Testis (tissue), 5 donors: Measurements from ENCODE around the gene STYK1. TPM values are rescaled to one million over a fixed set of nuclear protein-coding genes. Genes with fewer than 3 reads are reported as not detected.
A peak's percentile ranks its signal among the peaks of the same experiment; 100 is the strongest.

Experiments
- DNase-seq: peaks from one replicate; pipeline ENCODE4 v3.0.0-alpha.2; 2019
- H3K27ac ChIP-seq, 2 donors: fragments of 200-600 bp; sonication (generic); one replicate each; pipeline ENCODE4 v1.5.1; 2019
- H3K27me3 ChIP-seq: fragments of 200-600 bp; sonication (generic); one replicate; pipeline ENCODE4 v1.5.1; 2019
- H3K36me3 ChIP-seq: fragments of 200-600 bp; sonication (generic); one replicate; pipeline ENCODE4 v1.5.1; 2017; ENCODE audit warnings: low read depth; ENCODE audit errors: missing control alignments
- H3K4me1 ChIP-seq: fragments of 200-600 bp; sonication (generic); one replicate; pipeline ENCODE4 v1.5.1; 2019
- H3K4me3 ChIP-seq, 2 donors: fragments of 200-600 bp; sonication (generic); one replicate each; pipeline ENCODE4 v1.5.1; 2017 to 2019
- H3K9me3 ChIP-seq: fragments of 200-600 bp; sonication (generic); one replicate; pipeline ENCODE4 v1.5.1; 2017
- CTCF ChIP-seq, 3 experiments: fragments of 450-650 bp in 2 of 3; fragments of 200-600 bp in 1 of 3; sonication (generic) in 1 of 3; IDR thresholded peaks; one replicate each; pipeline ENCODE4 v1.5.1; 2016 to 2019; ENCODE audit warnings: antibody characterized with exemption in 3 of 3, mild to moderate bottlenecking in 2 of 3, moderate library complexity in 1 of 3
- POLR2A ChIP-seq: fragments of 450-650 bp; IDR thresholded peaks from one replicate; pipeline ENCODE4 v1.6.1; 2017; ENCODE audit warnings: antibody characterized with exemption, mild to moderate bottlenecking, moderate library complexity
- WGBS, 2 donors: methylation state at CpG; one replicate each; pipeline ENCODE4 v1.1.5; 2018; 5-methylcytosine and 5-hydroxymethylcytosine counted together
- intact Hi-C: fragments of 100-400 bp; cut with DNase I; formaldehyde crosslinking; loops from one replicate; pipeline ENCODE4 v1.15.1; 2023; ENCODE audit warnings: low total_unique reads
- long read RNA-seq, 2 donors: transcript quantifications; one replicate each; lab custom pipeline, GENCODE V29; 2026
- polyA plus RNA-seq: library from polyadenylated mRNA; stranded (reverse); fragments of 350-450 nt; fragmentation: Illumina TruSeq; extraction: RNeasy Lipid Tissue Mini Kit (QIAGEN cat#74804); gene quantifications from one replicate; pipeline ENCODE4 v1.2.3, GENCODE V29; 2014; ENCODE audit warnings: low read depth, low replicate concordance; ENCODE audit not compliant: insufficient read depth
- total RNA-seq, 2 donors: library from RNA; depleted of rRNA; stranded (reverse); fragments of >200 nt; gene quantifications; one replicate each; pipeline ENCODE4 v1.2.3, GENCODE V29; 2016

Gene STYK1, protein sequence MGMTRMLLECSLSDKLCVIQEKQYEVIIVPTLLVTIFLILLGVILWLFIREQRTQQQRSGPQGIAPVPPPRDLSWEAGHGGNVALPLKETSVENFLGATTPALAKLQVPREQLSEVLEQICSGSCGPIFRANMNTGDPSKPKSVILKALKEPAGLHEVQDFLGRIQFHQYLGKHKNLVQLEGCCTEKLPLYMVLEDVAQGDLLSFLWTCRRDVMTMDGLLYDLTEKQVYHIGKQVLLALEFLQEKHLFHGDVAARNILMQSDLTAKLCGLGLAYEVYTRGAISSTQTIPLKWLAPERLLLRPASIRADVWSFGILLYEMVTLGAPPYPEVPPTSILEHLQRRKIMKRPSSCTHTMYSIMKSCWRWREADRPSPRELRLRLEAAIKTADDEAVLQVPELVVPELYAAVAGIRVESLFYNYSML
- under 1 TPM; 0.24 to 0.50 TPM for total RNA-seq
- polyA plus RNA-seq: 0.26 TPM
- long read RNA-seq, donor 1: 0 reads
- long read RNA-seq, donor 2: 0 reads

DNA sequence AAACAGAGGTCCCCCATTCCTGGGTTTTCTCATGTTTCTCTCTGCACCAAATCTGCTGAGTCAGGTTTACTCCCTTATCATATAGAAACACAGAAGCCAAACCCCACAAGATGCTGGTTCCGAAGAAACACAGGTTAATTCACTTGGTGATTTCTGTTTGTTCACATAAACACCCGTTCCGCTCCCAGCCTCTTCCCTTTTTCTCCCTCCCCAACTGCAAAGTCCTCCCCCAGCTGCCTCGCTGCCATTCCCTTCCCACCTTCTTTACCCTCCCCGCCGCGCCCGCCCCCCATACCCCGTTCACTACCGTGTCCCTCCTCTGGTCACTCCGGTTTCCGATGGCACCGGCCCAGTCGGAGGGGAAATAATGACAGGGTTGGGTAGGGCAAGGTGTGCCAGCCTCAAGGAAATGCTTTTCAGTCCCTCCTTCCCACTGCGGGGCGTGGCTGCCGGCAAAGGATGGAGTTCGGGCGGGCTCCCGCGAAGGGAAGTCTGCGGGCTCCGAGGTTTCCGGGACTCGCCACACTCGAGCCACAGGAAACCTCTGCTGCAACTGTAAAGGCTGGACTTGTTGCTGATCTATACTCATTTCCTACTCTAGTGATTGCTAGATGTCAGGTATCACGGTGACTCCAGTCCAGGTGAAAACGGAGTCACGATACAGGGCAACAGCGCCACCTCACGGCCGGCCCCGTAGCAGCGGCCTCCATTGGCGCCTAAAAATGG, at the start of gene STYK1:
Gene STYK1 (minus strand): TSS at position 394 of the 726 bp plus-strand sequence. CDS start 39,434 bp downstream, outside the sequence.
- no peaks in the 10 kb centered on the region for H3K36me3 ChIP-seq
- H3K4me3 ChIP-seq: peak within 1 kb of the TSS; percentile 49 to 51
- H3K27me3 ChIP-seq: no peaks in the 10 kb centered on the region
- H3K27ac ChIP-seq: no peak within 1 kb of the TSS
- TF ChIP-seq POLR2A (no peak), CTCF (IDR thresholded peaks at IDR 0.05) (peak; percentile 62 to 83 (median 77))
- intact Hi-C loops: no loop called here
- H3K9me3 ChIP-seq: no peaks in the 10 kb centered on the region
- DNase-seq: peak; percentile 78
- no peaks in the 10 kb centered on the region for H3K4me1 ChIP-seq
- 1 to 2% methylated on average over 22 to 35 of the region's 35 CpGs for WGBS, 2 donors

GRCh38 chr12:10722905-10723746, 49.3 kb upstream of the STYK1 start, which contains the start of gene YBX3:
TSS of gene YBX3 (minus strand) at chr12:10723323. CDS start at chr12:10723111, 212 bp downstream.
- Histone ChIP-seq H3K4me1 (peaks cover 24% of the 10 kb centered on the region), H3K27ac (peak within 1 kb of the TSS; percentile 94 to 98), H3K36me3 (no peaks in the 10 kb centered on the region), H3K4me3 (peak within 1 kb of the TSS; percentile 83 to 84), H3K27me3 (no peaks in the 10 kb centered on the region), H3K9me3 (no peaks in the 10 kb centered on the region)
- intact Hi-C loops: loop anchor here (10.0 kb wide), 1 partner anchor 108 kb away; the partner anchor contains the start of gene MAGOHB
- TF ChIP-seq CTCF (IDR thresholded peaks at IDR 0.05): no peak
- no peak for TF ChIP-seq POLR2A
- peak; percentile 94 for DNase-seq
- 1% methylated on average over 16 to 67 of the region's 95 CpGs for WGBS, 2 donors

GRCh38 chr12:10722502-10722904, 48.7 kb upstream of the STYK1 start:
- Histone ChIP-seq H3K27ac (peak overlapping the region; percentile 94 to 98), H3K36me3 (no peaks in the 10 kb centered on the region), H3K4me1 (peaks cover 30% of the 10 kb centered on the region), H3K4me3 (peak overlapping the region; percentile 83 to 84), H3K27me3 (no peaks in the 10 kb centered on the region), H3K9me3 (no peaks in the 10 kb centered on the region)
- intact Hi-C loops: loop anchor here (10.0 kb wide), 1 partner anchor 108 kb away; the partner anchor contains the start of gene MAGOHB
- peak in 2 of 3 experiments; percentile 14 to 30 for TF ChIP-seq CTCF (IDR thresholded peaks at IDR 0.05)
- TF ChIP-seq POLR2A: no peak
- 0 to 1% methylated on average over 6 to 36 of the region's 36 CpGs for whole genome bisulfite sequencing, 2 donors
- peak; percentile 41 for DNase-seq
